RWPE2 (cell line): Measurements from ENCODE around the gene FOXP2.

Experiments used
- ATAC-seq: fragments of 200-7000 bp; cut with Tn5 transposase; 3 replicates; pipeline ENCODE4 v1.9.1; 2021; ENCODE audit warnings: low read depth
- DNase-seq: peaks from one replicate; pipeline ENCODE4 v3.0.0-alpha.2; 2020; ENCODE audit warnings: low spot score
- H3K27ac ChIP-seq: fragments of 450-650 bp; 2 replicates; pipeline ENCODE4 v1.5.1; 2017; ENCODE audit warnings: mild to moderate bottlenecking; ENCODE audit not compliant: poor library complexity, severe bottlenecking
- H3K27me3 ChIP-seq: fragments of 250-450 bp; sonication (Bioruptor Pico); 2 replicates; pipeline ENCODE4 v1.5.1; 2021; ENCODE audit warnings: mild to moderate bottlenecking, moderate library complexity; ENCODE audit not compliant: insufficient read depth, poor library complexity, severe bottlenecking
- H3K36me3 ChIP-seq: fragments of 250-450 bp; sonication (Bioruptor Pico); 2 replicates; pipeline ENCODE4 v1.5.1; 2020; ENCODE audit warnings: low read depth, mild to moderate bottlenecking, moderate library complexity
- H3K4me1 ChIP-seq: fragments of 250-450 bp; sonication (Bioruptor Pico); 2 replicates; pipeline ENCODE4 v1.5.1; 2021; ENCODE audit warnings: mild to moderate bottlenecking, moderate library complexity; ENCODE audit not compliant: insufficient read depth, poor library complexity, severe bottlenecking
- H3K4me3 ChIP-seq: fragments of 250-450 bp; sonication (Bioruptor Pico); 2 replicates; pipeline ENCODE4 v1.5.1; 2021; ENCODE audit warnings: mild to moderate bottlenecking, moderate library complexity; ENCODE audit not compliant: severe bottlenecking
- H3K9me3 ChIP-seq: fragments of 250-450 bp; sonication (Bioruptor Pico); 2 replicates; pipeline ENCODE4 v1.5.1; 2021; ENCODE audit warnings: mild to moderate bottlenecking, moderate library complexity; ENCODE audit not compliant: severe bottlenecking
- CTCF ChIP-seq: fragments of 450-650 bp; IDR thresholded peaks from one replicate; pipeline ENCODE4 v1.5.1; 2017; ENCODE audit warnings: mild to moderate bottlenecking, moderate library complexity; ENCODE audit not compliant: poor library complexity, severe bottlenecking

Gene FOXP2

DNA sequence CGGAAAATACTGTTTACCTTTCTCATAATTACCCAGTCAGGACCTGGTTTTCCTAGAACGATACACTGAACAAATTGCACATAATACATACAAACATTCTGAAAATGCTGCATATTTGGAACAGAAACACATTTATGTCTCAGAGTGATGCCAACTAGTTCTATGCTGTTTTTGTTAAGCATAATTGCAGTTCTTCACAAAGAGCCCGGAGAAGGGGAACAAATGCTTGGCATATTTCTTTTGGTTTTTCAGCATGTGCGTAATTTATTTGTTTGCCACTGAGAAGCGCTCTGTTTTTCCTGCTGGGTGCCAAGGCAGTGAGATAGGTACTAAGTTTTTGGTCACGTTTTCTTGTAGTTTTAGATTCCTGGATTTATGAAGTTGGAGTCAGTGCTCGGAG lies 326.3 kb downstream of the FOXP2 start:
- no peaks in the 10 kb centered on the region for H3K4me1 ChIP-seq
- TF ChIP-seq CTCF = no peak
- ATAC-seq = no peak
- H3K36me3 ChIP-seq = no peaks in the 10 kb centered on the region
- no peak overlapping the region for H3K27ac ChIP-seq
- no peaks in the 10 kb centered on the region for H3K27me3 ChIP-seq
- H3K4me3 ChIP-seq = no peak overlapping the region
- no peaks in the 10 kb centered on the region for H3K9me3 ChIP-seq
- no peak for DNase-seq

DNA sequence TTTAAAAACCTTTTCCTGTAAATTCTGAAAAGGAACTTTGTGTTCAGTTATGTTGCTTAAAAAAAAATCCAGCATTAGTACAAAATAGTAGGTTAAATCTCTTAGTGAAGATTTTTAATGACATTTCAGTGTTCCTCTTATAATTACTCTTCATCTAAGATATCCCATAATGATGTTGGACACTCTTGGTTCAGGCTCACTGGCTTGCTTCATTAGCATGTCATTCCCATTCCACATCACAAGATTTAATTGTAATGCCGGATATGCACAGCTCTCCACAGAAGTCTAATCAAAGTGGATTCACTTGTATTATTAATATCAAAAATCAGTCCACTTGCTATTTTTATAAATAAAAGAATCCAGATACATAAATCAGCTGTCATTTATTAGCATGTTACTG lies 327.3 kb downstream of the FOXP2 start:
- no peak for TF ChIP-seq CTCF
- H3K9me3 ChIP-seq = no peaks in the 10 kb centered on the region
- no peaks in the 10 kb centered on the region for H3K4me1 ChIP-seq
- no peaks in the 10 kb centered on the region for H3K36me3 ChIP-seq
- no peak overlapping the region for H3K27ac ChIP-seq
- no peaks in the 10 kb centered on the region for H3K27me3 ChIP-seq
- no peak for ATAC-seq
- DNase-seq = no peak
- no peak overlapping the region for H3K4me3 ChIP-seq
